ENCODE measurements around the gene U2AF2. TPM values are rescaled to one million over a fixed set of nuclear protein-coding genes. Genes with fewer than 3 reads are reported as not detected.

U2AF2 gene
- total and polyA plus RNA-seq, 9 of the 15 experiments (the other 6 are each of a cell fraction or from before 2014, with no cell fraction given) = 3.0 to 331 (median 157) TPM

GRCh38 chr19:55702131-55702627 is 47.3 kb downstream of the U2AF2 start (continued):
- peak in 1 of 3 experiments; percentile 73; a peak in 2 of 6 replicates for TF ChIP-seq ZBTB11 (CRISPR knock-in tag; IDR thresholded peaks at IDR 0.05)
- TF ChIP-seq NR3C1 (CRISPR knock-in tag; IDR thresholded peaks at IDR 0.05) = no peak
- peak; percentile 53; the same call in 1 of the 2 replicates for TF ChIP-seq RNF2 (IDR thresholded peaks at IDR 0.05)
- TF ChIP-seq NRF1 (conservative IDR thresholded peaks at IDR 0.05 in 1 of 2, IDR thresholded peaks at IDR 0.05 in 1 of 2) = peak in 1 of 2 experiments; percentile 39
- TF ChIP-seq L3MBTL2 (IDR thresholded peaks at IDR 0.05) = peak; percentile 89
- no peak for TF ChIP-seq GABPB2 (CRISPR knock-in tag; conservative IDR thresholded peaks at IDR 0.05)
- TF ChIP-seq ZNF75A (CRISPR knock-in tag; IDR thresholded peaks at IDR 0.05) = no peak
- peak; percentile 92 for TF ChIP-seq MTA2 (IDR thresholded peaks at IDR 0.05; ENCODE audit: low read depth)
- TF ChIP-seq HDAC8 (tag; IDR thresholded peaks at IDR 0.05) = no peak
- peak; percentile 92 for TF ChIP-seq BCOR (IDR thresholded peaks at IDR 0.05)
- peak in 1 of 2 experiments; percentile 71; a peak in 1 of 4 replicates for TF ChIP-seq ZMIZ1 (IDR thresholded peaks at IDR 0.05; ENCODE audit: low read depth in 2 of 2, low read length in 2 of 2)
- no peak for TF ChIP-seq STAT6 (CRISPR knock-in tag; IDR thresholded peaks at IDR 0.05)
- TF ChIP-seq ZNF3 (CRISPR knock-in tag; IDR thresholded peaks at IDR 0.05) = no peak
- no peak for TF ChIP-seq THAP7 (CRISPR knock-in tag; IDR thresholded peaks at IDR 0.05)
- TF ChIP-seq HMG20B (CRISPR knock-in tag; IDR thresholded peaks at IDR 0.05) = no peak
- TF ChIP-seq ZNF184 (CRISPR knock-in tag; IDR thresholded peaks at IDR 0.05) = no peak
- TF ChIP-seq TARDBP (IDR thresholded peaks at IDR 0.05) = peak; percentile 65; the same call in 1 of the 2 replicates
- TF ChIP-seq ZFX (CRISPR knock-in tag; IDR thresholded peaks at IDR 0.05) = peak; percentile 48
- TF ChIP-seq KLF10 (CRISPR knock-in tag; IDR thresholded peaks at IDR 0.05) = no peak
- TF ChIP-seq ZNF347 (CRISPR knock-in tag; IDR thresholded peaks at IDR 0.05; ENCODE audit: low read depth) = no peak

Measured in K562 (cell line).